GM21367 (cell line): ENCODE measurements around the gene CD82.
"Not testable (repeated sequence)": the region's sequence is repeated elsewhere in the genome, so short reads cannot be mapped to it uniquely, and the experiment has no call there.

ENCODE experiments used
- ATAC-seq: cut with Tn5 transposase; IDR thresholded peaks from one replicate; pipeline ENCODE4 v1.9.1; 2021; ENCODE audit not compliant: unreplicated experiment

Gene CD82

DNA sequence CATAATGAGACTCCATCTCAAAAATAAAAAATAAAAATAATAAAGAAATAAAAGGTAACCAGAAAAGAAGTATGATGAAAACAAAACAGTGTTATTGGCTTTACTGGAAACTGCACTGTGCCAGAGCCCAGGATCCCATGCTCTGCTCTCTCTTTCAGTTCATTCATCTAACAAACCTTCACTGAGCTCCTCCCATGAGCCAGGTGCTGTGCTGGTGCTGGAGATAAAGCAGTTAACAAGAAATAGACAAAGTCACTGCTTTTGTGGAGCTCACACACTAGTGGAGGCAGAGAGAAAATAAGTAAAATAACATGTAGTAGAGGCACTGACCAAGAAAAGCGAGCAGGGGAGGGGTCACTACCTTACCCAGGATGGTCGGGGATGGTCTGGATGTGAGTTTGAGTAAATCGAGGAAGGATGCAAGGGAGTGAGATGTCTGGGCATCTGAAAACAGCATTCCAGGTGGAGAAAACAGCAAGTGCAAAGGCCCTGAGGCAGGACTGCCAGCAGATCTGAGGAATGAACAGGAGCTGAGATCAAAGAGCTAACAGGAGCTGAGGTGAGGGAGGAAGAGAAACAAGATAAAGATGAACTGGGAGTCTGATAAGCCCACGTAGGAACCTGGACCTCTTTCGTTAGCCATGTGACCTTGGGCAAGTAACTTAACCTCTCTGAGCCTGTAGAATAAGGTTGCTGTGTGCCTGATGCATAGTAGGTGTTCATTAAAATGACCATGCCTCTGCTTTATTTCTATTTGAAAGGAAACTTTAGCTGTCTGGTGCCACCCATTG lies 31.3 kb upstream of the CD82 start:
- ATAC-seq, result no peak

DNA sequence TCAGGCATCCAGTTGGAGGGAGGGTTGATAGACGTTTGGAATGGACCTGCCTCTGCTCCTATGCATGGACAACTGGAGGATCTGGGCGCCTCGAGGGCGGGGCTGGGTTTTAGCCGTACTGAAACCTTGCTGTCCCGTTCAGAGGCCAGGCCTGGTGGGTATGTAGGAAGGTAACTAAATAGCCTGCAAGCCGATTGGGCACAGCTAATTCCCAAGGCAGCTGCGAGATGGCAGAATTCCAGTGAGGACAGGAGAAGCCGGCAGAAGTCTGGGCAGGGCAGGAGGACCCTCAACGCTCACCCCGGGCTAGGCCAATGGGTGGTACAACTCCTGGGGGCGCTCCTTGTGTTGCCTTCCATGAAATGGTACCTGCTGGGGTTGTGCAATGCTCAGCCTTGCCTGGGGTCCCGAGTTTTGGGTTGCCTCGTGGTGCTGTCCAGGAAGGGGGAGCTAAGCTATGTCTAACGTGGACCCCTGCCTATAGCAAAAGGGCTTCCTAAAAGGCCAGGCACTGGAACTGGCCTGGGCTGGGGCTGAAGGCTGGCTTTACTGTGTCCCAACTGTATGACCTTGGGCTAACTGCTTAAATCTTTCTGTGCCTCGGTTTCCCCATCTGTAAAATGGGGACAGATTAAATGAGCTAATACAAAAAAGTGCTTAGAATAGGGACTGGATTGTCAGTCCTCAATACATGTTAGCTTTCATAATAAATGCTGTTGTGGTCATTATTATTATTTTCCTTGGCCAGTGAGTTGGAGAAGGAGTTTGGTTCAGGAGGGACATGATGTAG lies 30.1 kb upstream of the CD82 start:
- ATAC-seq, result no peak

DNA sequence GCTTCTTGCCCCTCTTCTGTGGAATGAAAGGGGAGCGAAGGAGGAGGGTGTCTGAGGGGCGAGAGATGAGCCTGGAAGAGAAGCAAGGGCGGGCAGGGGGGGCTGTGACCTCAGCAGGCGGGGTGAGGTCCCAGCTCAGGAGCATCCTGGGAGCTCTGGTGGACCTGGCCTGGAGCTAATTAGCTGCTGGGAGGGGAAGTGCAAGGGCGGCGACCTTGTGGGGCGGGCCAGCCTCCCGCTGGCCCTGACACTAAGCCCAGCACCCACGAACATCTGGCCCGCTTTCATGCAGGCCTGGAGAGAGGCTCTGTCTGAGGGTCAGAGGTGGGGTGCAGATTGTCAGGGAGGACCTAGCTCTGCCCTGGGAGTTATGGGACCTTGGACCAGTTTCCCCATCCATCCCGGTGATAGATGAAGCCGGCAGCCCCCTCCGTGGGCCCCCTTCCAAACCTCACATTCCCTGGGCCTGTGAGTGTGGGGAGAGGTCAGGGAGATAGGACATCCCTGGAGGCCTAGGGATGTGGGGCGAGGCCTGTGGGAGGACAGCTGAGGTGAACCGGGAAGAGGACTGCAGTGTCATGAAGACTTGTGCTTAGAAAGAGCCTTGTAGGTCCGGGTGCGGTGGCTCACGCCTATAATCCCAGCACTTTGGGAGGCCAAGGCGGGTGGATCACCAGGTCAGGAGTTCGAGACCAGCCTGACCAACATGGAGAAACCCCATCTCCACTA lies 28.5 kb upstream of the CD82 start:
- no peak for ATAC-seq

DNA sequence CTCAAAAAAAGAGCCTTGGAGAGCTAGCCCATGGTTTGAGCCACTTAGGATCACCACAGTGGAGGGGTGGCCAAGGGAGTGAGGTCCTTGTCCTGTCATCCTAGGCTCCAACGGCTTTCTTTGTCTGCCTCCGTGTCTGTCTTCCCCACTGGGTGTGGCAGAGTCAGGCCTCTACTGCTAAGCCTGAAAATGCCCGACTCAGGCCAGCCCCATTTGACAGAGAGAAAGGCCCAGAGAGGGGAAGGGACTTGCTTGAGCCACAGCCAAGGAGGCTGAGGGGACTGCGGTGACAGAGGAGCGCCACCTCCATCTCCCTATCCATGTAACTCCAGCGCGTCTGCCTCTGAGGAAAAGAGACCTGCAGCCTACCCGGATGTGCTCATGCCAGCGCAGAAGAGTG lies 27.8 kb upstream of the CD82 start:
- no peak for ATAC-seq

DNA sequence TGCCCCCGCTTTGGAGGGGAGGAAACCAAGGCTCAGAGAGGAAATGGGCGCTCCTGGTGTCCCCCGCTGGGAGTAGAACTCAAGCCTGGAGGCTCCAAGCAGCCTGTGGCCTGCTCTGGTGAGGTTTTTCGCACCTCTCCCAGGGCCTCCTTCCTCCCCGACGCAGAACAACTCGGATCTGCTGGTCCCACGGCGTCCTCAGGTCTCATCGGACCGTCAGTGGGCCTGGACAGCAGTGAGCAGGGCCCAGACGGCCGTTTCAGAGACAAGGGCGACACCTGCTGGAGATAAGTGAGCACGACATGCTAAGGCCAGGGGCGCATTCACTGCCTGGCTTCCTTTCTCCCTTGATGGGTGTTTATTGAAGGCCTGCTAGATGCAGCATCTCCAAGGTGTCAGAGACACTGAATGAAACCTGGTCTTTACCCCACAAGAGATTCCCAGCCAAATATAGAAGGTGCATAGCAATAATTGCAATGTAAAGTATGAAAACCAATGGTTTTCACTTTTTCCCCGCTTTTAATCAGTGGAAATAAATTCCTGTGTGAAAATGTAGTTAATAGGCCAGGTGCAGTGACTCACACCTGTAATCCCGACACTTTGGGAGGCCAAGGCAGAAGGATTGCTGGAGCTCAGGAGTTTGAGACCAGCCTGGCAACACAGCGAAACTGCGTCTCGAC lies 26.9 kb upstream of the CD82 start:
- no peak for ATAC-seq

DNA sequence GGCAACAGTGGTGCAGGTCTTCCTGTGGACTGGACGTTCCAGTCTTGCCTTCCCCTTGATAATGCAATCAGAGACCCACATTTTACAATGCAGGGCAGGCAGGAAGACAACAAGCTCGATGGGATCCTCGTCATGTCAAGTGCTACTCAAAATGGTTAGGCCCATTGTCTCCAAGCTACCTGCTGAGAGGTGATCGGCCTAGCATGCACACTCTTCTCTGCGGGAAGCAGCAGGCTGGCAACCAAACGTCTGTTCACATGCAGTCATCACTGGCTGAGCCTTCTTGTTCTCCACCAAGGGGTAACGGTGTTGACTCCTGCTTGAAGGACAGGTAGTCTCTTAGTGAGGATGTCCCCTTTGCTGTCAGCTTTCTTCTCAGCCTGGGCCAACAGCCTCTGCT lies 25.5 kb upstream of the CD82 start:
- ATAC-seq, result no peak

DNA sequence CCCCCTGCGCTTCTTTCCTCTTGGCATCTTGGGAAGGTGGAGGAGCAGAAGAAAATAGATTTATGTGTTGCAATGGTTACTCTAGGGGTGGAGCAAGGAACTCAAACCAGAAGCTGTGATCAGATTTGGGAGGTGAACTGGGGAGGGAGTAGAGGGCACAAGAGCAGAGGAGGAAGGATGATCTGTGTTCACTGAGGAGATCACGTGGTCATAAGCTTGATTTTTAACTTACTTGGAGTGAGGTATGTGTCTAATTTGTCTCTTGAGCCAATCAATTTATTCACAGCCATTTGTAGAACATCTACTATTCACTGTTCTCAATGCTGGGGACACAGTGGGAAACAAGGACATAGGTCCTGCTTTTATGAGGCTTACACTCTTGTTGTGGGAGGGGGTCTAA lies 24.8 kb upstream of the CD82 start:
- no peak for ATAC-seq

DNA sequence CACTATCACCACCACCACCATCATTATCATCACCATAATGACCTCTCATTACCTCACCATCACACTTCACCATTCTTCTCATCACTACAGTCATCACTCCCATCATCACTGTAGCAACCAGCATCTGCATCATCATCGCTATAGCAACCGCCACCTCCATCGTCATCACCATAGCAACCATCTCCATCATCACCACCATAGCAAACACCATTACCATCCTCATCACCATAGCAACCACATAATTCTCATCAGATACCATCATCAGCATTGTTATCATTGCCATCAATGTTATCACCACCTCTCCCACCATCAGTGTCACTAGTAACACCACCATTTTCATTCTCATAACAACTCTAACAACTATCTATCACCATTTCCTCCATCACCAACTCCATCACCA lies 23.1 kb upstream of the CD82 start:
- no peak for ATAC-seq

DNA sequence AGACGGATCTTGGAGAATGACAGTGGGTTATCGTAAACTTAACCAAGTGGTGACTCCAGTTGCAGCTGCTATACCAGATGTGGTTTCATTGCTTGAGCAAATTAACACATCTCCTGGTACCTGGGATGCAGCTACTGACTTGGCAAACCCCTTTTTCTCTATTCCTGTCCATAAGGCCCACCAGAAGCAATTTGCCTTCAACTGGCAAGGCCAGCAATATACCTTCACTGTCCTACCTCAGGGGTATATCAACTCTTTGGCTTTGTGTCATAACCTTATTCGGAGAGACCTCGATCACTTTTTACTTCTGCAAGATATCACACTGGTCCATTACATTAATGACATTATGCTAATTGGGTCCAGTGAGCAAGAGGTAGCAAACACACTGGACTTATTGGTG lies 18.5 kb upstream of the CD82 start:
- ATAC-seq, result not testable (repeated sequence)

DNA sequence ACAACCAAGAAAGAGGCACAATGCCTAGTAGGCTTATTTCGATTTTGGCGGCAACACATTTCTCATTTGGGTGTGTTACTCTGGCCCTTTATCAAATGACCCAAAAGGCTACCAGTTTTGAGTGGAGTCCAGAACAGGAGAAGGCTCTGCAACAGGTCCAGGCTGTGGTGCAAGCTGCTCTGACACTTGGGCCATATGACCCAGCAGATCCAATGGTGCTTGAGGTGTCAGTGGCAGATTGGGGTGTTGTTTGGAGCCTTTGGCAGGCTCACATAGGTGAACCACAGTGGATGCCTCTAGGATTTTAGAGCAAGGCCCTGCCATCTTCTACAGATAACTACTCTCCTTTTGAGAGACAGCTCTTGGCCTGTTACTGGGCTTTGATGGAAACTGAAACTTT lies 17.9 kb upstream of the CD82 start:
- ATAC-seq, result not testable (repeated sequence)

DNA sequence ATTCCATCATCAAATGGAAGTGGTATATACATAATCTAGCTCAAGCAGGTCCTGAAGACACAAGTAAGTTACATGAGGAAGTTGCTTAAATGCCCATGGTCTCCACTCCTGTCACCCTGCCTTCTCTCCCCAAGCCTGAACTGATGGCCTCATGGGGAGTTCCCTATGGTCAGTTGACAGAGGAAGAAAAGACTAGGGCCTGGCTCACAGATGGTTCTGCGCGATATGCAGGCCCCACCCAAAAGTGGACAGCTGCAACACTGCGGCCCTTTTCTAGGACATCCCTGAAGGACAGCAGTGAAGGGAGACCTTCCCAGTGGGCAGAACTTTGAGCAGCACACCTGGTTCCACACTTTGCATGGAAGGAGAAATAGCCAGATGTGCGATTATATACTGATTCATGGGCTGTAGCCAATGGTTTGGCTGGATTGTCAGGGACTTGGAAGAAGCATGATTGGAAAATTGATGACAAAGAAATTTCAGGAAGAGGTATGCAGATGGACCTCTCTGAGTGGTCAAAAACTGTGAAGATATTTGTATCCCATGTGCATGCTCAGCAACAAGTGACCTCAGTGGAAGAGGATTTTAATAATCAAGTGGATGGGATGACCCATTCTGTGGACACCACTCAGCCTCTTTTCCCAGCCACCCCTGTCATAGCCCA lies 17.3 kb upstream of the CD82 start:
- no peak for ATAC-seq

DNA sequence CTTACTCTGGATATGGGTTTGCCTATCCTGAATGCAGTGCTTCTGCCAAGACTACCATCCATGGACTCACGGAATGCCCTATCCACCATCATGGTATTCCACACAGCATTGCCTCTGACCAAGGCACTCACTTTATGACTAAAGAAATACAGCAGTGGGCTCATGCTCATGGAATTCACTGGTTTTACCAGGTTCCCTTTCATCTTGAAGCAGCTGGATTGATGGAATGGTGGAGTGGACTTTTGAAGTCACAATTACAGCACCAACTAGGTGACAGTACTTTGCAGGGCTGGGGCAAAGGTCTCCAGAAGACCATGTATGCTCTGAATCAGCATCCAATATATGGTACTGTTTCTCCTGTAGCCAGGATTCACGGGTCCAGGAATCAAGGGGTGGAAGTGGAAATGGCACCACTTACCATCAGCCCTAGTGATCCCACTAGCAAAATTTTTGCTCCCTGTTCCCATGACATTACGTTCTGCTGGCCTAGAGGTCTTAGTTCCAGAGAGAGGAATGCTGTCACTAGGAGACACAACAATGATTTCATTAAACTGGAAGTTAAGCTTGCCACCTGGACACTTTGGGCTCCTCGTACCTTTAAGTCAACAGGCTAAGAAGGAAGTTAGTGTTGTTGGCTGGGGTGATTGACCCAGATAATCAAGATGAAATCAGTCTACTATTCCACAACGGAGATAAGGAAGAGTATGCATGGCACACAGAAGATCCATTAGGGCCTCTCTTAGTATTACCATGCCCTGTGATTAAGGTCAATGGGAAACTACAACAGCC lies 16.3 kb upstream of the CD82 start:
- not testable (repeated sequence) for ATAC-seq

DNA sequence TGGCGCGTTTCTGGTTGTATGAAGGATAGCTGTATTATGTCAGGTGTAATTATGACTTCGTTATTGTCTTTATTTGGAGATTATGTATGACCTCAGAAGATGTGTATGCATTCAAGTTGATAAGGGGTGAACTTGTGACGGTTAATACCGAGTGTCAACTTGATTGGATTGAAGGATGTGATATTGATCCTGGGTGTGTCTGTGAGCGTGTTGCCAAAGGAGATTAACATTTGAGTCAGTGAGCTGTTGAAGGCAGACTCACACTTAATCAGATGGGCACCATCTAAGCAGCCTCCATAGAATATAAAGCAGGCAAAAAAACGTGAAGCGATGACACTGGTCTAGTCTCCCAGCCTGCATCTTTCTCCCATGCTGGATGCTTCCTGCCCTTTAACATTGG lies 15.3 kb upstream of the CD82 start:
- ATAC-seq, result no peak

DNA sequence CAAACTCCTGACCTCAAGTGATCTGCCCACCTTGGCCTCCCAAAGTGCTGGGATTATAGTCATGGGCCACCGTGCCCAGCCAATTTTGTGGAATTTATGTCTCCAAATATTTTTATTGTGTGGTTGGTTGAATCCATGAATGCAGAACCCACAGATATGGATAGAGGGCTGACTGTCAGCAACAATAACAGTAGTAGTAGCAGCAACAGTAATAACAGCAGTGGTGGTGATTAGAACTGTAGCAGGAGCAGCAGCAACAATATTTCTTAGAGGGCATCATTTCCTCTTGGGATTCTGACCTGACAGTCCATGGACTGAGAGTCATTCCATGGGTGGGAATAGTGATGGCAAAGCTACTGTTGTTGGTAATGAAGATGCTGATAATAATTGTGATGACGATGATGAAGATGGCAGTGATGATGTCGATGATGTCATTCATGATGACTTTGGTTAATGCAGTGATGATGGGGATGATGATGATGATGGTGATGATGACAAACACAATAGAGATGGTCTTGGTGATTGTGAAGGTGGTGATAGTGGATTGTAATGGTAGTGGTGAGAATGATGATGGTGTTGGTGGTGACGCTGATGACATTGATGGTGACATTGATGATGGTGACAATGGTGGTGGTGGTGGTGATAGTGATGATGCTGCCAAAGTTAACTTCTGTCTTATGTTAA lies 13.9 kb upstream of the CD82 start:
- no peak for ATAC-seq

DNA sequence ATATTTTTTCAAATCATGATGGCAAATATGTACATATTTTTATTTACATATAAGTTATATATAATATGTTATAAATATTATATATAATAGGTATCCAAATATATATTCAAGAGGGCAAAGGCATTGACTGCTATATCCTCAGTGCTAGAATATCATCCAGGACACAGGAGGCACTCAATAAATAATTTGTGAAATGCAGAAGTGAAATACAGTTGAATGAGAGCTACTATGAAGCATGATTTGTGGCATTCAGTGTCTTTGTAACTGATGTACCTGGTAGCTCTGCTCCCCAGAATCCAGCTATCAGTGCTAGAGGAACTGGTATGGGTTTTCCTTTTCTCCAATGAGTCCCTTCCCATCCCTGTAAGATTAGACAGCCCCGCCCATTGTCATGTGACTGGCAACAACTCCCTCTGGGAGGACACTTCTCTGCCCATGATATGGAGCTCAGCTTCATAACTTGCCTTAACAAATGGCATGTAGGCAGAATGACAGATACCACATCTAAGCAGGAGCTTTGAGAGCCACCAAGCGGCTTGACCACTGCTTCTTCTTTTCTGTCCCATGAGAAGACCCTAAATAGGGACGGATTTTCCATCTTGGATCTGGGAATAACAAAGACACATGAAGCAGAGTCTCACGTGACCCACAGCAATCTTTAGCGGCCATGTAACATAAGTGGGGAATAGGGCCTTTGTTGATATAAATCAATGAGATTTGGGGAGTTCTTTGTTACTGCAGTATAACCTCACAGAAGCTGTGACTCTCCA lies 10.2 kb upstream of the CD82 start:
- ATAC-seq, result no peak

DNA sequence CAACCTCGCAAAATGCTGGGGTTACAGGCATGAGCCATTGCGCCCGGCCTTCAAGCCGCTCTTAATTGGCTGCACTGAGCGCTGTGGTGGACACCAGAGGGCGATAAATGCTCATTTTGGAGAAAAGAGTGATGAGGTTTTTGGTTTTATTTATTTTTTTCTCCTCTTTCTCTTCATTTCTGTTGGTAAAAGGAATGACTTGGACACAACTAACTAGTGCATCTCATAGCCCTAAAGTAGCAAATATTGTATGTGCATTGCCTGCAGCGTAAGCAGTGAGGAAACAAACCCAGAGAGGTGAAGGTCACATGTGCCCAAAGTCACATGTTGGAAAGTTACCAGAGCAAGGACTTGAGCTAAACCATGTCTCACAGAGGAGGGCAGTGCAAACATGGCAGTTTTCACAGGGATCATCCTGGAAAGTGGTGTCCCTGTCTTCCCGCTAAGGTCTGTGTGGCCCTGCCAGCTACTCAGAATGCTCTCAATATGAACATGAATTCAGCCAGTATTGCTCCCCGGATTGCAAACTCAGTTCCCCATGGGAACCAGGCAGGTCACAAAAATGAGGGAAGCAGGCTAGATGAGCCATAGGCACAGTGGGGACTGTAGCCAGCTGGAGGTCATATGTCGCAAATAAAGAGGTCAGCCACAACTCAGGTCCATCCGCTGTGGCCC lies 8.6 kb upstream of the CD82 start:
- ATAC-seq, result no peak

DNA sequence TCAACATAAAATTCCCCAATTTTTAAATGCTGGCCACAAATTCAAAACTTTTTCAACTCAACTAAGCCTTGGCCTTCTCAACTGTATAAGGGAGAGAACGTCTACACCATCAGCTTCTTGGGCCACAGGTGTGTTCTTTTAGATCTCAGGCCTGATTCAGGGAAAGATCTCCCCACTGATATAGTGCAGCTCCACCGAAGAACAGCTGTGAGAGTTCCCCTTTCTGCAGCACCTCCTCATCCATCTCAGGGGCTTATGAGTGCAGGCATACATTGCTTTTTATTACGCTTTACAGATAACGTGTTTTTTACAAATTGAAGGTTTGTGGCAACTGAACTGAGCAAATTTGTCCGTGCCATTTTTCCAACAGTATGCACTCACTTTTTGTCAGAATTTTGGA lies 8.0 kb upstream of the CD82 start:
- no peak for ATAC-seq
